ENCODE results near the gene PARL.

GRCh38 chr3:183796372-183796771 lies 88.3 kb downstream of the PARL start:
- TF ChIP-seq ZFX (IDR thresholded peaks at IDR 0.05) = no peak
- TF ChIP-seq CTCF (IDR thresholded peaks at IDR 0.05 in 2 of 3, conservative IDR thresholded peaks at IDR 0.05 in 1 of 3; ENCODE audit: borderline replicate concordance in 1 of 3, insufficient read depth in 1 of 3, low read depth in 2 of 3, low read length in 2 of 3) = no peak
- no peak for TF ChIP-seq ZBTB33 (IDR thresholded peaks at IDR 0.05; ENCODE audit: extremely low read depth, insufficient replicate concordance, low read length)
- no peak for TF ChIP-seq POLR2A (IDR thresholded peaks at IDR 0.05; ENCODE audit: borderline replicate concordance, extremely low read depth, insufficient read depth, insufficient read length)
- no peak for TF ChIP-seq JUND (IDR thresholded peaks at IDR 0.05)
- TF ChIP-seq POLR2AphosphoS5 (IDR thresholded peaks at IDR 0.05; ENCODE audit: low read depth, low read length) = no peak
- no peak for TF ChIP-seq EGR1 (IDR thresholded peaks at IDR 0.05; ENCODE audit: low read depth)
- no peak for TF ChIP-seq REST (IDR thresholded peaks at IDR 0.05; ENCODE audit: low read depth)
- no peak for TF ChIP-seq SRF (IDR thresholded peaks at IDR 0.05; ENCODE audit: low read depth)
- TF ChIP-seq MAX (IDR thresholded peaks at IDR 0.05) = no peak
- TF ChIP-seq CEBPB (IDR thresholded peaks at IDR 0.05; ENCODE audit: low read depth) = no peak

All from HCT116 (cell line).